ENCODE results near the gene LYSMD2.

LYSMD2 gene

GRCh38 chr15:51718746-51719145 lies 18.7 kb downstream of the LYSMD2 start:
- DNase-seq (ENCODE audit: low read depth) = no peak

- DNase-seq (ENCODE audit: low read depth) = no peak
Measured at GRCh38 chr15:51718219-51718618, 19.2 kb downstream of the LYSMD2 start.

GRCh38 chr15:51714911-51715310 lies 22.5 kb downstream of the LYSMD2 start:
- no peak for DNase-seq (ENCODE audit: low read depth)

GRCh38 chr15:51714162-51714561 lies 23.3 kb downstream of the LYSMD2 start:
- DNase-seq (ENCODE audit: low read depth) = no peak

- DNase-seq (ENCODE audit: low read depth) = no peak
Measured at GRCh38 chr15:51709031-51709430, 28.4 kb downstream of the LYSMD2 start.

- no peak for DNase-seq (ENCODE audit: low read depth)
Measured at GRCh38 chr15:51708013-51708412, 29.4 kb downstream of the LYSMD2 start.

- DNase-seq (ENCODE audit: low read depth) = peak; percentile 34
Measured at GRCh38 chr15:51706926-51707608, 30.4 kb downstream of the LYSMD2 start.

- DNase-seq (ENCODE audit: low read depth) = peak; percentile 69
Measured at GRCh38 chr15:51706291-51706690, 31.2 kb downstream of the LYSMD2 start.

- DNase-seq (ENCODE audit: low read depth) = no peak
Measured at GRCh38 chr15:51702710-51703109, 34.7 kb downstream of the LYSMD2 start.

GRCh38 chr15:51699373-51699772 lies 38.1 kb downstream of the LYSMD2 start:
- no peak for DNase-seq (ENCODE audit: low read depth)

- peak; percentile 41 for DNase-seq (ENCODE audit: low read depth)
Measured at GRCh38 chr15:51697163-51697562, 40.3 kb downstream of the LYSMD2 start.

GRCh38 chr15:51696566-51696965 lies 40.9 kb downstream of the LYSMD2 start:
- DNase-seq (ENCODE audit: low read depth) = no peak

- DNase-seq (ENCODE audit: low read depth) = no peak
Measured at GRCh38 chr15:51692154-51692553, 45.3 kb downstream of the LYSMD2 start.

GRCh38 chr15:51688863-51689262 lies 48.6 kb downstream of the LYSMD2 start:
- no peak for DNase-seq (ENCODE audit: low read depth)

- no peak for DNase-seq (ENCODE audit: low read depth)
Measured at GRCh38 chr15:51687565-51687964, 49.9 kb downstream of the LYSMD2 start.

GRCh38 chr15:51681303-51681963 lies 56.0 kb downstream of the LYSMD2 start, which contains the start of gene SCG3:
Gene SCG3, plus strand, starts transcription at chr15:51681503. Its CDS starts 253 bp downstream, at chr15:51681756.
- DNase-seq (ENCODE audit: low read depth) = peak; percentile 72

GRCh38 chr15:51680321-51680720 lies 57.1 kb downstream of the LYSMD2 start:
- no peak for DNase-seq (ENCODE audit: low read depth)

GRCh38 chr15:51678096-51678495 lies 59.4 kb downstream of the LYSMD2 start:
- DNase-seq (ENCODE audit: low read depth) = peak; percentile 15

GRCh38 chr15:51677452-51677851 lies 60.0 kb downstream of the LYSMD2 start:
- no peak for DNase-seq (ENCODE audit: low read depth)

- DNase-seq (ENCODE audit: low read depth) = no peak
Measured at GRCh38 chr15:51677021-51677420, 60.4 kb downstream of the LYSMD2 start.

- DNase-seq (ENCODE audit: low read depth) = no peak
Measured at GRCh38 chr15:51675234-51675633, 62.2 kb downstream of the LYSMD2 start.
